NCI-H524 (cell line): ENCODE measurements around the gene STXBP3.

ENCODE experiments used
- DNase-seq, 2 experiments: peaks; one replicate each; lab custom pipeline; 2025; lab: John Stamatoyannopoulos, UW

The STXBP3 gene

DNA sequence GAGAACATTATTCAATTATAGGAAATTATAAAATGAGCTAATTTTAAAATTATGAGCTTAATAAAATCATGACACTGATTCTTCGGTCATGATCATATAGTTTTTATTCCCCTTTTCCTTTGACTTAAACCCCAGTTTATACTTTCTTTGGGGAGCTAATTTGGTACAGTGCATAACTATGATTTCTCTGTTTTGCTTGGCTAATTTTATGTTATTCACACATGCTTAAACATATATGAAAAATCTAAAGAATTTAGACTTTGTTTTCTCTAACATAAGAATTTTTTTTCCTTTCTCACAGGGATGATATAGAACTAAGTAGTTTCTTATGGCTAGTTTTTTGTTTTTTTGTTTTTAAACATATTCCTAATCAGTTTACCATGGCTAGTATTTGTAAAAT is 52.5 kb downstream of the STXBP3 start:
- DNase-seq, result no peak

DNA sequence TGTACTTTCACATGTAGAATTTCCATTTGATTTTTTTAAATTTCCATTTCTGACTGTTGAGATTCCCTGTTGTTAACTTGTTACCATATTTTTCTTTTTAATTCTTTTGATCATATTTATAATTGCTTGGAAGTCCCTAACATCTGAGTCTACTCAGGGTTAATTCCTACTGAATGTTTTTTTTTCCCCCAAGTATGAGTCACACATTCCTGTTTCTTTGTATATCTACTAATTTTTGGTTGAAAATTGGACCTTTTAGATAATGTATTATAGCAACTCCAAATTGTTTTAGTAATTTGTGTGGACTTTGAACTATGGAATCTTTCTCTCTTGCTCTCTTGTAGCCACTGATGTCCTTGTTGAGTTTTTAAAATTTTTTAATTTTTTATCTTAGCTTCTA is 54.6 kb downstream of the STXBP3 start:
- no peak for DNase-seq

- DNase-seq, result no peak
Observed at GRCh38 chr1:108803548-108803947, 57.1 kb downstream of the STXBP3 start.

DNA sequence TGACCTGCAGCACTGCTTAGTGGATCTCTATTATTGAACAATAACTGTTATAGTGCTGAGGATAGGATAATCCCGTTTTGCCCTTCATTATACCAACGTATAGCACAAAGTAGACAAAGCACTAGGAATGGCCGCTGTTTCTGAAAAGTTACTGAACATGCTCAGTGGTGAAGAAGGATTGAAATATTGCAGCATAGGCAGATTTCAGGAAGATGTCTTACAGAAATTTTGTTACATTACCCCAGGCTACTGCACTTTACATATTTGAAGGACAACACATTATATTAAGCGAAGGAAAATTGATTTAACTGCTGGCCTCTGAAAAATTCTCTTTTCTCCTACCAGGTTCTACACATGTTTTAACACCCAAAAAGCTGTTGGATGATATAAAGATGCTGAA is 62.0 kb downstream of the STXBP3 start:
- no peak for DNase-seq

- DNase-seq, result peak in 1 of 2 experiments; percentile 23
Observed at GRCh38 chr1:108811611-108812010, 65.1 kb downstream of the STXBP3 start.

DNA sequence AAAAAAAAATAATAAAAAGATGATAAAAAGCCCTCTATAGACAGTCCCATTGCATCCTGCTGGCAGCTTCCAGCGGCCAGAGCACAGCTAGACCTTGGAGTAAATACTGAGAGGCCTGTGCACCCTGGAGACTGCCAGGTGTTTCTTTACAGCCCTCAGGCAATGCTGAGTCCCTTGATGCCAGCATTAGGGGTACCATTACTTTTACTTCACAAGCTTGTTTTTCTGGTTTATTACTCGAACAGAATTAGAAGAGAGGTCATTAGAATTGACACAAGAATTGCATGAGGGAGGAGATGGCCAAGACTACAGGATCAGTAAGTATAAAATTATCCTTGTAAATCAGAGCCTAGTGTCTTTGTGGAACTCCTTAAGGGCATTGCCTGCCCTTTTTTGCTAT is 66.9 kb downstream of the STXBP3 start:
- DNase-seq, result no peak

DNA sequence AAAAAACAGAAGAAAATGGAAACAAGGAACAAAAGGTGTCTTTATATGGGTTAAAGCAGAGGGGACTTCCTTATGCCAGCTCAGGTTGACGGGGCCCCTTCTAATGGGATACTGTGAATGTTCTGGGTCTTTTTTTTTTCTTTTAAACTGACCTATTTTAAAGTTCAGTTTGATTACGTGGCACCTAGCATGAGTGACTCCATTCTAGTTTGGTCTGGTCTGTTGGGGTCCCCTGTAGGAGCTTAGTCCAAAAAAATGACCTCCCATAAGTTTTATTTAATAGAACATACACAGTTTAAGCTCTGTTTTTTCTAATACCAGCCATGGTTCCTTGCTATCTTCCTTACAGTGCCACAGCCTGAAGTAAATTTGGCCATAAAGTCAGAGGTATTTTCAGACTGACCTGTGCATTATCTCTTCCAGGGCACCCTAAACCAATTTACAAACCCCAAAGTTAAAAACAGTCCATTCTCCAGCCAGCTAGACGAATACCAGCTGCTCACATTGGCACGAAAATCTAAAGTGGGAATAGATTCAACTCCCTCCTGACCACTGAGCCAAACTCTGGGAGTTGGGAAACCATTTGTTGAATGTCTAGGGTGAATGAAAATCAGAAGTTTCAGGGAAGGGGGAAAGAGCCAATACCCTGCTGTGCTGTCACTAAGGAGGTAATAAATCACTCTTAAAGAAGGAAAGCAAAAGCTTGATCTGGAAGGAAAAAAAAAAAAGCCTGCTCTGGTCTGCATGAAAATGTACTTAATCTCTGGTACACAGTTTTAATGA is 68.1 kb downstream of the STXBP3 start:
- no peak for DNase-seq

- DNase-seq, result no peak
Observed at GRCh38 chr1:108815566-108815965, 69.1 kb downstream of the STXBP3 start.

- DNase-seq, result peak; percentile 49 to 81
Observed at GRCh38 chr1:108816049-108816893, 69.8 kb downstream of the STXBP3 start.

DNA sequence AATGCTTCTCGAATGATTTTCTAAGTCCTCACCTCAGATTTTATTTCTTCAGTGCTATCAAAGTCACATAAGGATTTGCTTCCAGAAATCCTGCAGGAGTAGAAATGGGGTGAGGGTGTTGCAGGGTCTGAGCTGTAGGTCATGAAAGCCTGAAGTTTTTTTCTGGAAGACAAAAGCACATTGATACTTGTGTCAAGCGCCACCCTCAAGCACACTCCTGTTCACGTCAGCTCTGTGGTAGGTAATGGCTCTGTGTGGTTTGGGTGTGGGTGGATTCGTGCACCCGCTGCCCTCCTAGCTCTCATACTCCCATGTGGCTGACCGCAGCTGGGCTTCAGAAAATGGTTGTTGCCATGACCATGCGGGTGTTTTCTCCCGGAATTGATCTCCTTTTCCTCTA is 70.5 kb downstream of the STXBP3 start:
- DNase-seq, result no peak

GRCh38 chr1:108817811-108818210 is 71.3 kb downstream of the STXBP3 start:
- DNase-seq, result no peak

DNA sequence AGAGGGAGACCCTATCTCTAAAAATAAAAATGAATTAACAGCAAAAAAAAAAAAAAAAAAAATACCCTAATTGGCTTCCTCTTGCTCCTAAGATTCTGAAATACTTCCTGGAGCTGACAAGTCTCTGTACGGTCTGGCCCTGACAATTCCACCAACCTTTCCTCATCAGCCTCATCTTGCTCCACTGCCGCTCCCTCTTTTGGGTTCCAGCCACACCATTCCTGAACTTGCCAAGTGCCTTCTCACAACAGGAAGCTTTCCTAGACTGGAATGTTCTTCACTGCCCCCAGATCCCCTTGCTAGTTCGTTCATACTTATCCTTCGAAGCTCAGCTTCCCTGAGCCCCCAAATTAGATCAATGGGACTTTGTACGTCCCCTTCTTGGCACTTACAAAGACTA is 73.4 kb downstream of the STXBP3 start:
- DNase-seq, result no peak

DNA sequence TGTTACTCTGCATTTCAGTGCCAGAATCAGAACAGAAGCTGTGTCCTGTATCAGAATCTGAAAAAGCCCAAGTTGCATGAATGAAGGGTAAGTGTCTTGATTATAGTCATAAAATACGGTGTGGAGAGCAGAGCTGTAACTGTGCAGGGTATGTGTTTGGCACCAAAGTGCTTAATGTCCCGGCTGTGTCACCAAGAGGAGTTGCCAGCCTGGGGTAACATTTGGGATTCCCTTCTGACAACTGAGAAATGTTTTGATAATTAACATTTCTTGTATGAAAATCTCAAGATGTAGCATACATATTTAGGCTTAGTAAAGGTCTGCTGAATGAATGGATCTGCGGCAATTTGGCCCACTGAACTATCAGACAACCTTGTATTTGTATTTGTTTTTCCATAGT is 77.2 kb downstream of the STXBP3 start:
- no peak for DNase-seq

GRCh38 chr1:108824051-108824450 is 77.6 kb downstream of the STXBP3 start:
- DNase-seq, result no peak

DNA sequence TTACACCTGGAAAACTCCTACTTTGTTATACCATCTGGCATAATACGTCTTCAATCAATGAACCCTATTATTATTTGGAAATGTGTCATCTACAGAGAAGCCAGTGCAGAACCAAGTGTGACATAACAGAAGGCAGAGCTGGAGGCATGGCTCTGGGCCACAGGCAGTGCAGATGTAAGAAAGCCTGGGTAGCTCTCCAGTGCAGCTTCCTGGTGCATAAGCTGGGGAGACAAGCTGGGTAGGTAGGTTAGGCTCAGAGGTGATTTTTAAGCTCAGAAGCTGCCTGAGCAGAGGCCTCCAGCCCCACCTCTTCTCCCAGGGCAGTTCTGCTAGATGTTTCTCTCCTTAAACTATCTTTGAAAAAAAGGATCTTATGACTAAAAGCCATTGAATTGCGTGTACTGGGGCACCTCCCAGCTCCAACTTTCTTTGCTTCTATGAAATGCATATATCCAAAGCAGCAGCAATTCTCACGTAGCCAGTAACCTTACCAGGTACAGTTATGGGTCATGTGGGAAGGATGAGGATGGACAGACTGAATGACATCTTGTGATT is 79.7 kb downstream of the STXBP3 start:
- no peak for DNase-seq

DNA sequence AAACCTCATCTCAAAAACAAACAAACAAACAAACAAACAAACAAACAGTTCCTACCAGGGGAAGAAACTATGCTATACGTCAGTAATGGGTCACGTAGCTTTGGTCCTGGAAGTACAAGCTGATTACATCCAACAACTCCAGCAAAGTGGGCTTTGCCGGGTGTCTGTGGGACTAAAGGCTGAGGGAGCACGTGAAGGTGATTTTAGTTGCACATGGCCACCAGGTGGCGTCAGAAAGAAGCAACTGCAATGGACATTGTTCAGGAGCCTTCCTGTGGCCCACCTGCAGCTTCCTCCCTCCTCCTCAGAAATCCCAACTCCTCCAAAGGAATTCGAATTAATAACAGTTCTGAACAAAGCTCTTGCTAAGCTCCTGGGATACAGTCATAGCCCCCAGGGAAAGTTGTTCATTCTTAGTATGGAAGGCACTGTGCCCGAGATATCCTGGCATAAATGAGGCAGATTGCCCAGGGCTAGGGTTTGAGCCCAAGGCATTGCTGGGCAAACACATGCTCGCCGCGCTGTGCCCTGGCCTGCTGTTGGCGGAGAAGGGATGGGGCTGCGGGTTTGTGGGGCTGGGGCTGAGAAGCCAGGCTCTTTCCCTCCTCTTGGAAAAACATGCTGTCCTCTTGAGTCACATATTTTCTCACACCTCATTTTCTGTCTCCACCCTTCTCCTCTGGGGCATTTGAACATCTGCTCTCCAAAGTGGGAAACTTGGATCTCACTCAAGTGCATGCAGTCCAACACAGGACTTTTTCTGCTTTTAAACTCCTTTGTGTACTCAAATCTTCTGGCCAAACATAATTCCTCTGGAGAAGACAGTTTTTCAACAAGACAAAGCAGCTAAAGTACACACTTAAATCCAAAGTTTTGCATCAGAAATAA is 81.8 kb downstream of the STXBP3 start:
- DNase-seq, result peak; percentile 60 to 83

DNA sequence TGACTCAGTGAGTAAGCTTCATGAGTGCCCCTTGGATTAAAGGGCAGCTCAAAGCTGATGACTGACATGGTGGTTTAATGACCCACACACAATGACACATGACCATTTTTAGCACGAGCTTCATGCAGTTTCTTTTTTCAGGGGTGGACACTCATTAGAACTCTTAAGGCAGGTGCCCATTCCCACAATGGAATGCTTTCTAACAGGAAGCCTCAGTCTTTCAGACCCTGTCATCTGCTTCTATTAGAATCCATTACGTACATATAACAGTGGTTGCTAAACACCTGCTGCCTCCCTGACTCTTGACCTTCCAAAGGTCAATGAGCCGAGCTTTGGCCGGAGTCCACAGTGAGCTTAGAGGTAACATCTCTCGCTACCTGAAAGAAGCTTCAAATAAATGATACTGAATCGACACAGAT is 83.0 kb downstream of the STXBP3 start:
- no peak for DNase-seq

DNA sequence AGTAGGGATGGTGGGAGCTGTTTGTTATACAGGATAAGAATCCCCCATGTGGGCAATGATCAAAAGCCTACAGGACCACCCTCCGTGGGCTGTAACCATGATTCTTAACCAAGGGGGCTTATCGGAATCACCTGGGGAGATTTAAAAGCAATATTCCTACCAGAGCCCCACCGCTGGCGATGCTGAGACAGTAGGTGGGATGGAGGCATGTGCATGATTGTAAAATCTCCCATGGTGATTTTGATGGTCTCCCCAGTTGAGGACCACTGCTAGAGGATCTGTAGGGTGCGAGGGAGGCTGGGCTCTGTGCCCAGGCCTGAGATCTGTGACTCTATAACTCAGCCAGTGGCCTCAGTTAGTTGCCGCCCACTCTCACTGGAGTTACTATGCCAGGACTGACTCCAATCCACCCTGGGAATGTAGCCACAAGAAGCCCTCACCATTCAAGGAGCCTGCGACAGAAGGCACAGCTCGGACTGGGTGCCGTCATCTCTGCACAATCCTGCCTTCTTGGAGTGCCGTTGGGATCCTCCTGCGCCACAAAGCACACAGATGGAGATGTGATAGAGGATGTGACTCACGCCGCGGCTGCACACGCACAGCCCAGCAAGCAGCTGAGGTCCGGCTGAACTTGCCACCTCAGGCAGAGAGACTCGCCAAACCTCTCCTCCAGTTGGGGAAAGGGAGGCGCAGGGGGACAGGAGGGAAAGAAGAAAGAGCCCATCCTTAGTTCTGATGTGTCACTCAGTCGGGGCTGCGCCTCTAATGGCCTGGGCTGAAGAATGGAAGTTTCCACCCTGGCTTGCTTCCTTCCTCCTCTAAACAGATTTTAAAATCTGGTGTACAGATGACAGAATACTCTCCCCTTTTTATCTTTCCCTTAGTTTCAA is 83.9 kb downstream of the STXBP3 start:
- DNase-seq, result peak; percentile 74 to 87

DNA sequence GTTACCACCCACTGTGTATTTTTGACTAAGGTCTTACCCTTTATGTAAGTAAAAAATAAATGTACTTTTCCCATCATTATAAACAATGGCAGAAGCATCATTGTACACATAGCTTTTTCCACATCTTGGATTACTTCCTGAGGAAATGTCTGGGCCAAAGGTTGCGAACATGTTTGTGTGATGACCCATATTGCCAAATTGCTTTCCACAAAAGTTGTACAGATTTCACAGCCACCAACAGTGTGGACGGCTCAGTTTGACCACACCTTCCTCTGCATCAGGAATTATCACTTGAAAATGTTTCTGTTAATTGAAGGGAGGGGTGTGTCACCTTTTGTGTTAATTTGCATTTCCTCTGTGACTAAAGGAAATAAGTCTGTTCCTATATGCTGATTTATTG is 84.8 kb downstream of the STXBP3 start:
- no peak for DNase-seq

DNA sequence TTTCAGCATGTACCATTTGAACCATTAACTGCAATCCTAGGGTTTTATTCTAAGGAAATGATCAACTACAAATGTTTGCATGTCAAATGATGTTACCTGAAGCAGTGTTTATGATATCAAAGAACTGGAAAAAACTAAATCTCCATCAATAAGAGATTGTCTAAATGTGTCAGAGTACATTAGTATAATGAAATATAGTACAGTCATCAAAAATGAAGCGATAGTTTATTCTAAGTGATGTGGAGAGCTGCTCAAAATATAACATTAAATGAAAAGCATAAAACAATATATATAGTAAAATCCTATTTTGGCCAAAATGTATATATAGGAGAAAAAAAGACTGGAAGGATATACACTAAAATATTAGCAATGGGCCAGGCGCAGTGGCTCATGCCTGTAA is 86.5 kb downstream of the STXBP3 start:
- no peak for DNase-seq

GRCh38 chr1:108841703-108842102 is 95.2 kb downstream of the STXBP3 start:
- no peak for DNase-seq
